Jurkat, Clone E6-1 (cell line): ENCODE measurements around the gene MPI. TPM values are rescaled to one million over a fixed set of nuclear protein-coding genes. Genes with fewer than 3 reads are reported as not detected.

Experiments used
- DNase-seq: peaks from one replicate; pipeline ENCODE4 v3.0.0-alpha.2; 2011; ENCODE audit warnings: low read depth, low spot score
- H3K4me3 ChIP-seq: 2 replicates; pipeline ENCODE4 v1.5.1; 2011; ENCODE audit warnings: mild to moderate bottlenecking, low read length, control low read depth, moderate library complexity
- polyA plus RNA-seq: library from polyadenylated mRNA; unstranded; fragments of >200 nt; gene quantifications from one replicate; pipeline ENCODE4 v1.2.1, GENCODE V29; 2012; ENCODE audit warnings: missing spikeins; ENCODE audit not compliant: insufficient read length, insufficient read depth

The MPI gene, protein sequence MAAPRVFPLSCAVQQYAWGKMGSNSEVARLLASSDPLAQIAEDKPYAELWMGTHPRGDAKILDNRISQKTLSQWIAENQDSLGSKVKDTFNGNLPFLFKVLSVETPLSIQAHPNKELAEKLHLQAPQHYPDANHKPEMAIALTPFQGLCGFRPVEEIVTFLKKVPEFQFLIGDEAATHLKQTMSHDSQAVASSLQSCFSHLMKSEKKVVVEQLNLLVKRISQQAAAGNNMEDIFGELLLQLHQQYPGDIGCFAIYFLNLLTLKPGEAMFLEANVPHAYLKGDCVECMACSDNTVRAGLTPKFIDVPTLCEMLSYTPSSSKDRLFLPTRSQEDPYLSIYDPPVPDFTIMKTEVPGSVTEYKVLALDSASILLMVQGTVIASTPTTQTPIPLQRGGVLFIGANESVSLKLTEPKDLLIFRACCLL
- 61.2 TPM for polyA plus RNA-seq

DNA sequence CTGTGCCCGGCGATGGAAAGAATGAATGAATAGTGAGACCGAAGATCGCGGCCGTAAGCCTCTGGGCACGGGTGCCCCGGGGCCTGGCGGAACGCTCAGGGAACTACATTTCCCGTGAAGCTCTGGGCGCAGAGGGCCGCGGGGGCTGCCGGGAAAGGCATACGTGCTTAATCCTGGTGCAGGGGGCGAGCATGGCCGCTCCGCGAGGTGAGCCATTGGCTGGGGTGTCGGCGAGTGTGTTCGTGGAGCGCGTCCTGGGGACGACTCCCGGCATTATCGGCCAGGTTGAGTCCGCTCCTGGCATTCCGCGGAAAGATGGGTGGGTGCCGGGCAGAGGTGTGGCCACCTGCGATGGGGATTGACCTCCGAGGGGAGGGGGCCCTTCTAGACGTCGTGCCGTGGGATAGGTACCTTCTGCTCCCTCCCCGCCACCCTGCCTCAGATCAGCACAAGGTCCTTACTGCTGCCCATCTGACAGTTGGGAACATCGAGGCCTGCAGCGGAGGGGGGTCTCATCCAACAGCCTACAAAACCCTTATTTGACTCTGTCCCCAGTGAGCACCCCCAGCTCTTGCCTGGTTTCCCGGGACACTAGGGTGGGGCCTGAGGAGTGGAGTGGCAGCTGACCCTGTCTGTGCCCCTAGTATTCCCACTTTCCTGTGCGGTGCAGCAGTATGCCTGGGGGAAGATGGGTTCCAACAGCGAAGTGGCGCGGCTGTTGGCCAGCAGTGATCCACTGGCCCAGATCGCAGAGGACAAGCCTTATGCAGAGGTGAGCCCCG is at the start of gene MPI:
Gene MPI, plus strand, starts transcription at position 160 of the 782 bp plus-strand sequence. Its CDS starts 32 bp downstream, at position 192.
- H3K4me3 ChIP-seq, result peak within 1 kb of the TSS; percentile 95
- DNase-seq, result peak; percentile 72

DNA sequence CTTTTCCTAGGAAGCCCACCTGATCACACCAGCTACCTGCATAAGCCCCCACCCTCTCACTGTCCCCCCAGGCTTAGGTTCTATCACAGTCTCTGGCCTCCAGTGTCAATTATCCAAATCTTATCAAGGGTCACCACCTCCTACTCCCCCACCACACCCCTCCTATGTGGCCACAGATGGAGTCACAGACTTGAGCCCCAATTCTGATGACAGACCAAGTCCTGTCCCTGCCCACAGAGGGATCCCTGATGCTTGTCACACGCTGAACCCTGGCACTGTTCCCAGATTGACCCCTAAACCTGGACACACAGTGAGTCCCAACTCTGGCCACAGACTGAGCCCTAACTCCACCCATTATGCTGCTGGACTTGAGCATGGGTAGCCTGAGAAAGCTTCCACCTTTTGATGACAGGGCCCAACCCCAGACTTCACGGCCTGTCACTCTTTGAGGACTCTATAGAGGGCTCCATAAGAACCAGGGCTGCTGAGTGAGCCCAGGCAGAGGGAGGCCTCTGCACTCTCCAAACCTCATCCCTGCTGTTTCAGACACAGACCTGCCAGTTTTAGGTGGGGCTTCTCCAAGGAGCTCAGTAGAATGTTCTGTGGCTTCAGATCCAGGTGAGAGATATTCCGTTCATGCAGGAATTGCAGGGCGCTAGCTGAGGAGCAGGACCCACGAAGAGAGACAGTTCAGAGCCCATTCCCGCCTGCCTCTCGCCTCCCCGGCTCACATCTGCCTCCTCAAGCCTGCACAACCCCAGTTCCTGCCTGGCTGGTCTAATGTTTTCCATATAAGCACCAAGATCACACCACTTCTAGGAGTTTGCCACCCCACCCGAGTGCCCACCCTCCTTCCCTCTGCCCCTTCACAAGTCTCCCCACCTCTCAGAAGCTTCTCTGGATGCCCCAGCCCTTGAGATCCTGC is 48.7 kb upstream of the MPI start:
- no peak for DNase-seq
- H3K4me3 ChIP-seq, result no peak overlapping the region

DNA sequence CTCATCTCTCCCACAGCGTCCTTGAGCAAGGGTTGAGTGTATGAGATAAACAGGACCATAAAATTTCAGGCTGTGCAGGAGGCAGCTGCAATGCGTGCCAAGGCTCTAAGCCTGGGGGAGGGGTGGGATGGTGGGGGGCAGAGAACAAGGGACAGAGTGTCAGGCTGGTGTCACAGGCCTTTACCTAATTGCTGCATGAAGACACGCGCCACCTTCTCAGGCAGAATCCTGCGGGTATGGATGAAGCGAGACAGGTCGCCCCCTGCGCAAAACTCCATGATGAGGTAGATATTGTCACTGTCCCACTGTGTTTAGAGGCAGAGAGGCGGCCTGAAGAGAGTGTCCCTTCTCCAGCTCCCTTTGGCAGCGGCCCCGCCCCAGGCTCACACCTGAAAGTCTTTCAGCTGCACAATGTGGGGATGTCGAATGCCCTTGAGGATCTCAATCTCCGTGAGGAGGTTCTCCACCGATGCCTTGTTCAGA is 47.9 kb upstream of the MPI start:
- DNase-seq, result no peak
- H3K4me3 ChIP-seq, result peak overlapping the region; percentile 86

DNA sequence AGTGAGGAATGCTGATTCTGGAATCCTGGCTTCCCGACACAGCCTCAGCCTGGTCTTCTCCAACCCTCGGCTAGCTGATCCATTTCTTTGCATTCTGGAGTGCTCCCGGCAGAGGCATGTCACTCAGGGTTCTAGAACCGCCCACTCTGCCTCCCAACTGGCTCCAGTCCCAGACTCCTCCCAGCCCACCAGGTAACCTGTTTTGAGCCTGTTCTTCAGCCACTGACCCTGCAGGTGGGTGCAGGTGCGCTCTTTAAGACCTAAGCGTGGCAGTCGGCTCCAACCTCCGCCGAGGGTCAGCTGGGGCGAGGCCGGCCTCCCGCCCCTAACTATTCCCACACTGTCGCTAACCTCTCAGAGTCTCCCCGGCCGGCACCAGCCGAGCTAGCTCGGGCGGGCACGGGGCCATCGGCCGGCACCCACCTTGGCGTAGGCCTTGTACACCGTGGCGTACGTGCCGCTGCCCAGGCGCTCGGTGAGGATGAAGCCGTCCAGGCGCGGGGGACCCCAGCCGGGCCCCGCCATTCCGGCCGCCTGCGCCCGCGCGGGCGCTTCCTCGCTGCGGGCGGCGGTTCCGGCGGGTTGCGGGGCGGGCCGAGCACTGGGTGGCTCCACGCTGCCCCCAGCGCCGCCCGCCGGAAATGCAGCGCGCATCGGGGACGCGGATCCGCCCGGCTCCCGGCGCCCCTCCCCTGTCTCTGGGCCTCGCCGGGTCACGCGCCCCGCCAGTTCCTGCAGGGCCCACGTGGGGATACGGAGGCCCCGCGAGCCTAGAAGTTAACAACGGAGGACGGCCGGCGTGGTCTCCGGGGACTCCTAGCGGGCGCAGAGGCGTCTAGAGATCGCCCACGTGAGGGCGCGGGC is 47.0 kb upstream of the MPI start, which contains the start of gene ULK3:
Gene ULK3, minus strand, starts transcription at position 576 of the 864 bp plus-strand sequence. Its CDS starts 51 bp downstream, at position 525.
- peak; percentile 80 for DNase-seq
- peak within 1 kb of the TSS; percentile 86 for H3K4me3 ChIP-seq

DNA sequence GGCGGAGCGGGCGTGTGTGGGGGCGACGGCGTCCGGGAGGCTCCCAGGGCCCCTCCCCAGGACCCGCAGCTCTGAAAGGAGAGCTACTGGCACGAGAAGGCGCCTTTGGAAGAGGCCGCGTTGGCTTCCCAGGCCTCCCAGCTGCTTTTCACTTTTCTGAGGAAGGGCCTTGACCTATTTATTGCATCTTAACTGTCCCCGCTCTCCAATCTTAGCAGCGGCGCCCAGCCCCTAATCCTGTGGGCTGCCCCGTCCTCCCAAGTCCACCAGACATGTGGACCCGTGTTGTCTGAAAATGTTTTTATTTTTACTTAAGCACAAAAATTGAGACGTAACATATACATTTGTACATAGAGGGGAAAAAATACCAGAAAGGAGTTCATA is 46.4 kb upstream of the MPI start:
- peak overlapping the region; percentile 86 for H3K4me3 ChIP-seq
- DNase-seq, result no peak

DNA sequence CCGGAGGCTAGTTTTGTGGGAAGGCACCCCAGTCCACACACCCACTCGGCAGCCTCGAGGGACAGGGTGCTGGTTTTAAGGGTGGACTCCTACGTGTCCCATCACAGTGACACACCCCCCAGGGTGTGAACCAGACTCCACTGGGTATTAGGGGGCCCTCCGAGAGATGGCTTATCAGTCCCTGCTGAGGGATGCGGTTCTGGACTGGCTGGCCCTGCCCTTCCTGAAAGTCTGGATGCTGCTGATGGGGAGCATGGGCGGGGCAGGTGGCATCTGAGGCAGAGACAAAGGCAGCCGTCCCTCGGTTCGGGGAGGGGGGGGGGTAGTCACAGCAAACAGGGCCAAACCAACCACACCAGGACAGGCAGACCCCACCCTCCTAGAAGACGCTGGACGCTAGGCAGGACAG is 45.9 kb upstream of the MPI start:
- H3K4me3 ChIP-seq, result peak overlapping the region; percentile 86
- DNase-seq, result no peak

DNA sequence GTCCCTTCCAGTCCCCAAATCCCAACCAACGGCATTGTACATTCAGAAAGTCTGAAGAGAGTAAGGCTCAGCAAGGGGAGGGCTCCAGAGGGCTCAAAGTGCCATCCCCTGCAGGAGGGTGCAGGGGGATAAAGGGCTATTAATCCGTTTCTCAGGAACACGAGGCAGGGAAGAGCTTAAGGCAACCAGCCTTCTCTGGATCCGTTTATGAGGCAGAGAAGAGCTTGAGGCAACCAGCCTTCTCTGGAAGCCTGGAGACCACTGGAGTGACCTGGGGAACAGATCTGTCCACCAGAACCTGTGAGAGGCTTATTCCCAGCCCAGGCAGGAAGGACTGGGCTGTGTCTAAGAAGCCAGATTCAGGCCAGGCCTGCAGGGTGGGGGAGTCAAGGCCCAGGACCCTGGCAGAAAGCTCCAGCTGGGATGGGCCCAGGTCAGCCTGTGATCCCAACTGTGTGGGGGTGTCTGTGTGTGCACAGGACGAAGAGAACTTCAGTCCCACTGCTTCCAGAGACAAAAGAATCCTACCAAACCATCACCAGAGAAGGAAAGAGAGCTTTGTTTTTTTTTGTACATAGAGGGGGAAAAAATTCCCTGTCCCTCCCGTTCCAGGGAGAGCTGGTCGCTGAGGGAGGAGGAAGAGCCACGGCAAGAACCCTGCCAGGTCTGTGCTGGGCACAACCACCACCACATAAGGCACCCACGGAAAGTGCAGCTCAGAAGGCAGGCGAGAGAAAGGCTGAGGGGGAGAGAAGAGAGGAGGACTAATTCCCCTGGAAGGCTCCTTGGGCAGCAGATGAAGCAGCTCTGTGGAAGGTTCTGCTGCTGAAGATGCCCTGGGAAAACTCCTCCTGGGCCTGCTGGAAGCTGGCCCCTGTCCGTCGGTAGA is 45.3 kb upstream of the MPI start:
- peak overlapping the region; percentile 27 for H3K4me3 ChIP-seq

DNA sequence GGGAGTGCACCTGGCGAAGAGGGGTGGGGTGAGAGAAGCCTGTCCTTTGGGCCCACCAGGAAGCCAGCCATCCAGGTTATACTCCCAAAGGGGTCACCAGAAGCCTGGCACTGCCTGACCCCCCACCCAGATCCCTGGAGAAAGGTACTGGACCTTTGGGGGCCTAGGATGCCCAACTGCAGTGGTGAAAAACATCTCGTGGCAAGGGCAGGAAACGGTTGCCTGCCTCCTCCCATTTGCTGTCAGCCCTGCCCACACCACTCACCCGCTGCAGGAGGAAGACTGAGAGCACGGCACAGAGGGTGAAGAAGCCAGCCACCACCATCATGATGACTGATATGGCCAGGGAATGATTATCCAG is 44.7 kb upstream of the MPI start:
- H3K4me3 ChIP-seq, result peak overlapping the region; percentile 27

More for the DNA sequence above, 45.3 kb upstream of the MPI start:
- DNase-seq, result no peak

DNA sequence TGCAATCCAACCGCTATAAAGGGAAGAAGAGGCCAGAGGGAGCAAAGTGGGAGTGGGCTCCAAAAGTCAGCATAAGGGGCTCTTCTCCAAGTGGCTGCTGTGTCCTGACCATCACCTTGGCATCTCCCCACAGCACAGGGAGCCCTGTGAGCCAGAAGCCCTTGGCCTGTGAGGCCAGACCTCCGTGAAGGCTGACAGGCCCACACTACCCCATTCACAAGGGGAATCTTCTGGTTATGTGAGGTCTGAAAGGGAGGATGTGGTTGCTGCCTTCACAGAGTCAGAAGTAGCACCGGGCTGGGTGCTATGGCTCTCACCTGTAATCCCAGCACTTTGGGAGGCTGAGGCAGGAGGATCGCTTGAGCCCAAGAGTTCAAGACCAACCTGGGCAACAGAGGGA is 44.3 kb upstream of the MPI start:
- DNase-seq, result peak; percentile 67
- peak overlapping the region; percentile 27 for H3K4me3 ChIP-seq

More for the DNA sequence above, 44.7 kb upstream of the MPI start:
- peak; percentile 61 for DNase-seq

DNA sequence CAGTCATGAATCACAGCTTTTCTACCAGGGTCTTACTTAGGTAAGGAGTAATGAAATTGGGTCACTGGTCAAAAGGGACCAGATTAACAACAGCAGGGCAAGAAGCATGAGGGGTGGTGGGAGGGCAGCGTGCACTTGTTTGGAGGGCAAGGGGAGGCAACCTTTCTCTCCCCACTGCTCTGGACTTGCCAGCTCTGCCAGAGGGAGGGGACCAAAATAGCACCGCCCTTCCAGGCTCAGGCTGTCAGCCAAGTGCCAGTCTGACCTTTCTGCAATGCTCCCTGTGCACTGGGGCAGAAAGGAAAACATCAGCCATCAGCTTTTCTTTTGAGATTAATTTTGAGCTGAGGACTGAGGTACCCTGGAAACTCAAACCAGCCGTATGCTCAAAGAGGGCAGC is 42.4 kb upstream of the MPI start:
- H3K4me3 ChIP-seq, result no peak overlapping the region
- DNase-seq, result no peak

DNA sequence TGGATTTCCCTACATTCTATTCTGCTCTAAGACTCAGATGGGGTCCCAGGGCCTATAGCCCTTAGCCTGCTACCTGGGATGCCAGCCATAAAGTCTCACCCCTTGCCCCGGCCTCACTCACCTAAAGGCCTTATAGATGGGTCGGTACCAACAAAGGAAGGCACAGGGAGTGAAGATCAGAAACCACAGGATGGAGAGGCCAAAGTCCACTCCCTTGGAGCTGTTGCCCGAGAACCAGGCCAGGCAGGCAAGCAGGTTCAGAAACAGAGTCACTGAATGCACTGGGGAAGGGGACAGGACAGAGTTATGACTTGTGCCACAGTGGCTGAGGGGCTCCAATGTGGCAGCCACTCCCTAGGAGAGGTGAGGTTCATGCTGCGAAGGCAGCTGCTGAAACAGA is 39.4 kb upstream of the MPI start:
- no peak overlapping the region for H3K4me3 ChIP-seq
- DNase-seq, result no peak

DNA sequence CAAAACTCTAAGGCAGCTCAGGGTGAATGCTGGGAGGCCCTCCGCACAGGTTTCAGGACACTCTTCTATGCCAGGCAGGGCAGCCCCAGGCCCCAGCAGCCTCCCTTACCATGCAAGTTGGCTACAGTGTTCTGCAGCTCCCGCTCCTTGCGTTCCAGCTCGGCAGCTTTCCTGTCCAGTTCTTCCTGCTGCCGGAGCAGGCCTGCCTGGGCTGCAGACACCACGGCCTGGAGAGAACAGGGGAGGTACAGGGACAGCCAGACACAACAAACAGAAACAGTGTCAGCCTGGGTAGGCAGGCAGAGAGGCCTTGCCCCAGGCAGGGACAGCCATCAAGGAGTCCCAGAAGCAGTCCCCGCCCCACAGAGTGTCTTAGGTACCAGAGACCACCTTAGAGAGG is 37.9 kb upstream of the MPI start:
- H3K4me3 ChIP-seq, result no peak overlapping the region
- no peak for DNase-seq

DNA sequence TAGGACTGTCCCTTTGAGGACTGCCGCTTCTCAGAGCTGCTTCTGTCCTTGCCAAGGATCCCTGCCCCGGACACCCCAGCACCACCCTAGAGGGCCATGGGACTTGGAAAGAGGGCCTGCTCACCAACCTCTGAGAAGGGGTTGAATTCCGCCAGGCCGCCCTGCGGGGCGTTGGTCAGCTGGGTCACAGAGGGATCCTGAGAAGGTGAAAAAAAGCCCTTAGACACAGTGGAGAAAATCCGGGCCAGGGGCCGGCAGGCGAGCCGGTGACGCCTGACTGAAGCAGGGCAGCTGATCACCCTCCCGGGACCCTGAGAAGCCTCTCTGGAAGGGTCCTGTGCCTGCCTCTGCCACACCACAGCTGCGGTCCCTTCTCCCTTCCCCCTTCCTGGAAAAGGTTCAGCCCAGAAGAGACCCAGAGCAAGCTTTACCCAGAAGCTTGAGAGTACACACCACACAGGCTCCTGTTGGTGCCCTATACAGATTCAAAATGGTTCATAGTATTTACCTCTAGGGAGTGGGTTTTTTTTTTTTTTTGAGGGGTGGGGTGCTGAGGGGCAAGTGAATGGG is 35.3 kb upstream of the MPI start:
- no peak overlapping the region for H3K4me3 ChIP-seq
- DNase-seq, result no peak

DNA sequence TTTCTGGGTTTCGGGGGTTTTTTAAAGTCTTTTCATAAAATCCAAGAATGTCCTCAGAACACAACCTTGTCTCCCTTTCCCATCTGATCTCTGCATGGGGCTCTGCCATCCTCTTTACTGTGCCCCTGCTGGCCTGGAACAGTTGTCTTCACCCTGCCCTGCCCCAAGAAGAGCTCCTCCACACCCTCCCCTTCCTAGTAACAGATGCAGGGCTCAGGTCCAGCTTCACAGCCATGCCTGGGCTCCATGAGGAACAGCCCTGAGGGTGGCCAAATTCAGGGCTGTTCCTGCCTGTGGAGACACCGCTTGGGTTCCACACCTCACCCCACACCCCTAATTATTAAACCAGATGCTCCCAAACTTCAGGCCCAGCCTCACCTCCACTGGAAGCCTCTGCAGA is 34.0 kb upstream of the MPI start:
- H3K4me3 ChIP-seq, result no peak overlapping the region
- DNase-seq, result no peak

DNA sequence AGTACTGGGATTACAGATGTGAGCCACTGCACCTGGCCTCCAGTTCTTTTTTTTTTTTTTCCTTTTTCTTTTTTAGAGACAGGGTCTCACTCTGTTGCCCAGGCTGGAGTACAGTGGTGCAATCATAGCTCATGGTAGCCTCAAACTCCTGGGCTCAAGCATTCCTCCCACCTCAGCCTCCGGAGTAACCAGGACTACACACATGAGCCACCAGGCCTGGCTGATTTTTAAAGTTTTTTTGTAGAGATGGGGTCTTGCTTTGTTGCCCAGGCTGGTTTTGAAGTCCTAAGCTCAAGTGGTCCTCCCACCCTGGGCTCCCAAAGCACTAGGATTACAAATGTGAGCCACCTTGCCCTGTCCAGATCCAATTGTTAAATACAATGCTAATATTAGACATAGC is 33.3 kb upstream of the MPI start:
- no peak for DNase-seq
- H3K4me3 ChIP-seq, result no peak overlapping the region

DNA sequence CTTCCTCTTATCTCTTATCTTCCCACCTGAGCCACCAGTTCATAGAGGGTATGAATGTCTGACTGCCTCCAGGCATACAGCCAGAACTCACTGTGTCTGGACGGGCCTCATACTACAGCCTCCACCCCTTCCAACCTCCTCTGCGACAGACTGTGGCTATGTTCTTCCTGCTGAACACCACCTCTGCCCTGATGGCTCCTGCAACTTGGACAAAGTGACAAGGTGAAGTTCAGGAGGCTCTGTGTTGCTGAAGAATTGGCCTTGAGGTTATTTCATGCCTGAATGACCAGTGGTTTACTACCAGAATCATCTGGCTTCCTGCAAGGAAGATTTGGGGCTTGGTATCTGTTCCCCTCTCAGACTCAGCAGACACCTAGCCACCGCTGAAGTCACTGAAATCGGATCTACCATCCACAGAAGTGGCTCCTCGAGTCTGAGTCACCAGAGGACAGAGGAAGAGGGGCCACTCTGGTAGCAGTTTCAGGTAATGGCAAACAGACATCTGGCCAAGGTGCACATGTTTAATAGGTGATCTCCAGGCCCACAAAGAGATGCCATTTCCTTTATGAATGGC is 32.7 kb upstream of the MPI start:
- H3K4me3 ChIP-seq, result no peak overlapping the region
- DNase-seq, result no peak
